ENCODE results near the gene NFATC2. TPM values are rescaled to one million over a fixed set of nuclear protein-coding genes. Genes with fewer than 3 reads are reported as not detected.

The NFATC2 gene
- total RNA-seq, 3 donors from 2014 or later = 5.9 to 11.9 (median 10.2) TPM

DNA sequence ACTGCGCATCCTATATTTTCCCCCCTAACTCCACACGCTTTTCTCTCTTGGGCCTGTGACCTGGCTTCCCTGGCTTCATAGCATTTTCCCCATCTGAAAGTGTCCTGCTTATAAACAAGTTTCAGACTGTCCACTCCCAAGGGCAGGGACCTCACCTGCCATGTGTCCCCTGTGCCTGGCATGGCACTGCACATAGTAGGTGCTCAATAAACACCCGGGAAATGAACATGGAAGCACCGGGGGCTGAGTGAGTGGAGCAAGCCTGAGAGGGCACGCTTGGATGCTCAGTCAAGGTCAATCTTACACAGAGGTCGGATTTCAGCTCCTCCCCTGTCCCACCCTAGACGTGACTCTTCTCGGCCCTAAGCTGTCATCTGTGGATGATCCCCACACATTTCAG is 96.9 kb downstream of the NFATC2 start:
- TF ChIP-seq POLR2AphosphoS5 (IDR thresholded peaks at IDR 0.05) (no peak), POLR2A (IDR thresholded peaks at IDR 0.05) (no peak), CTCF (IDR thresholded peaks at IDR 0.05) (no peak)
- H3K4me3 ChIP-seq = no peak overlapping the region

DNA sequence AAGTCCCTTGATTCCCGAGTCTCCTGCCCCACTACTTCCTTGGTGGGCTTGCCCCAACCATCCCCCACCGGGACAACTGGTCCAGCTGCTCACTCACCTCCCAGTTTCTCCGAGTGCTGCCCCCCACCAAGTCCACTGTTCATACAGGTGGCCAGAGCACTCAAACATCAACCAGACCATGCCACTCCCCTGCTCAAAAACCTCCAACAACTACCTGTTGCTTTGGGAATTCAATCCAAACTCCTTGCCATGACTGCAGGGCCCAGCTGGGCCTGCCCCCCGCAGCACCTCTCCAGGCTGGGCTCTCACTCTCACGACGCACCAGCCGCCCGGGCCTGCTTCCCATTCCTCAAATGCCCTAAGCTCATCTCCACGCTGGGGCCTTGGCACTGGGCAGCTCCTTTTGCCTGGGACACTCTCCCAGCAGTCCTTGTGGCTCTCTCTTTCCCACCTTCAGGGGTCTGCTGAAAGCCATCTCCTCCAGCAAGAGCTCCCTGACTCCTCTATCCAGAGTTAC is 97.5 kb downstream of the NFATC2 start:
- no peak for TF ChIP-seq POLR2AphosphoS5 (IDR thresholded peaks at IDR 0.05)
- TF ChIP-seq POLR2A (IDR thresholded peaks at IDR 0.05) = no peak
- no peak for TF ChIP-seq CTCF (IDR thresholded peaks at IDR 0.05)
- DNase-seq (ENCODE audit: low spot score in 2 of 2) = no peak
- no peak overlapping the region for H3K27ac ChIP-seq
- no peaks in the 10 kb centered on the region for H3K27me3 ChIP-seq
- intact Hi-C loops (cut with DNase I; ENCODE audit: low total_unique reads) = no loop called here
- H3K4me3 ChIP-seq = no peak overlapping the region
- peaks cover 8% of the 10 kb centered on the region in 2 donors for H3K4me1 ChIP-seq
- no peaks in the 10 kb centered on the region for H3K9me3 ChIP-seq
- H3K36me3 ChIP-seq = no peaks in the 10 kb centered on the region

More for the DNA sequence above, 96.9 kb downstream of the NFATC2 start:
- H3K27ac ChIP-seq = no peak overlapping the region
- no peaks in the 10 kb centered on the region for H3K27me3 ChIP-seq
- intact Hi-C loops (cut with DNase I; ENCODE audit: low total_unique reads) = no loop called here
- H3K9me3 ChIP-seq = no peaks in the 10 kb centered on the region
- peaks cover 8% of the 10 kb centered on the region in 2 donors for H3K4me1 ChIP-seq
- DNase-seq (ENCODE audit: low spot score in 2 of 2) = no peak
- no peaks in the 10 kb centered on the region for H3K36me3 ChIP-seq

DNA sequence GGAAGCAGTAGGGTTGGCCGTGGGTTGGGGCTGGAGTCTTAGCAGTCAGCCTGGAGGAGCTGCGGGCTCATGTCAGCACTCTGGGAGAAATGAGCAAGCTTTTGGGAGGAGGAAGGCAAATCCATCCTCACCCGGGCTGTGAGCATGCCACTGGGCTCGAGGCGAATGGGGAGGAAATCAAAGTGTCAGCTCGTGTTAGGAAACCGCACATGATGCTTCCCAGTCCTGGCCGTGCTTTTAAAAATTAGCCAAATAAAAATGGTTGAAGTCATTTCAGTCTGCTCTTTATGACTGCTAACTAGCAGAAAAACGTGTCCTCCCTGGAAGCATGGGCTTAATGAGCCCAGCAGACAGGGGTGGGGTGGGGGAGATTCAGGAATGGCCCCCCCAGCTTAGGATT is 98.1 kb downstream of the NFATC2 start:
- Histone ChIP-seq H3K36me3 (no peaks in the 10 kb centered on the region), H3K27me3 (no peaks in the 10 kb centered on the region), H3K9me3 (no peaks in the 10 kb centered on the region), H3K4me1 (peaks cover 8% of the 10 kb centered on the region in 2 donors), H3K4me3 (no peak overlapping the region), H3K27ac (no peak overlapping the region)
- DNase-seq (ENCODE audit: low spot score in 2 of 2) = no peak
- no peak for TF ChIP-seq CTCF (IDR thresholded peaks at IDR 0.05)
- peak in 1 of 3 donors; percentile 47 for TF ChIP-seq POLR2AphosphoS5 (IDR thresholded peaks at IDR 0.05)
- intact Hi-C loops (cut with DNase I; ENCODE audit: low total_unique reads) = no loop called here

- H3K27ac ChIP-seq = no peak overlapping the region
- TF ChIP-seq POLR2A (IDR thresholded peaks at IDR 0.05) = no peak
- TF ChIP-seq POLR2AphosphoS5 (IDR thresholded peaks at IDR 0.05) = no peak
- no peak for TF ChIP-seq CTCF (IDR thresholded peaks at IDR 0.05)
- no peak overlapping the region for H3K4me3 ChIP-seq
- DNase-seq (ENCODE audit: low spot score in 2 of 2) = no peak
- intact Hi-C loops (cut with DNase I; ENCODE audit: low total_unique reads) = no loop called here
- no peaks in the 10 kb centered on the region for H3K36me3 ChIP-seq
- H3K4me1 ChIP-seq = peaks cover 1 to 8% of the 10 kb centered on the region in 2 donors
- no peaks in the 10 kb centered on the region for H3K9me3 ChIP-seq
- H3K27me3 ChIP-seq = no peaks in the 10 kb centered on the region
Measured at GRCh38 chr20:51442602-51443001, 99.9 kb downstream of the NFATC2 start.

DNA sequence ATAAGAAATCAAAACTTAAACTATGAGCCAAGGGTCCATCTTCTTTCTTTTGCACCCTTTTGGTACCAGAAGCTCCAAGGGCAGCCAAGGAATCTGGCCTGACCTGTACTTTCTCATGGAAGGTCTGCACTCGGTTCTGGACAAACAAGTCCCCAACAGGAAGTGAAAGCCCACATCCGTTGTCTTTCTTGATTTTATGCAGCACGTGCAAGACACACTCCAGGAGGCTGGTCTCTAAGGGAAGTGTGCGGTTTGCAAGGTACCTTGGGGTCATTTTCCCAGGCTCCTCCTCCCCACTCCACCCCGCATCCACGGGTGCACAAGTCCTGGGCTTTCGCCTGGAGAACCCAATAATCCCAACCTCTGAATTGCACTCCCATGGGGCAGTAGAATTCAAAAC is 101.9 kb downstream of the NFATC2 start:
- Histone ChIP-seq H3K27me3 (no peaks in the 10 kb centered on the region), H3K4me1 (no peaks in the 10 kb centered on the region), H3K4me3 (no peak overlapping the region), H3K27ac (no peak overlapping the region), H3K9me3 (no peaks in the 10 kb centered on the region), H3K36me3 (no peaks in the 10 kb centered on the region)
- TF ChIP-seq CTCF (IDR thresholded peaks at IDR 0.05) = no peak
- TF ChIP-seq POLR2AphosphoS5 (IDR thresholded peaks at IDR 0.05) = no peak
- TF ChIP-seq POLR2A (IDR thresholded peaks at IDR 0.05) = no peak
- intact Hi-C loops (cut with DNase I; ENCODE audit: low total_unique reads) = no loop called here
- DNase-seq (ENCODE audit: low spot score in 2 of 2) = no peak

Data from breast epithelium (tissue), 4 donors.